CD14-positive monocyte (primary cell): ENCODE data around the gene KRTAP5-7. TPM values are rescaled to one million over a fixed set of nuclear protein-coding genes. Genes with fewer than 3 reads are reported as not detected.
"Not testable (repeated sequence)": the region's sequence is repeated elsewhere in the genome, so short reads cannot be mapped to it uniquely, and the experiment has no call there.

Experiments used
- DNase-seq, 3 donors: peaks; one replicate each; pipeline ENCODE4 v3.0.0-alpha.2; 2011 to 2022
- H2AFZ ChIP-seq: 2 replicates; pipeline ENCODE4 v1.6.0; 2012; ENCODE audit warnings: mild to moderate bottlenecking, low read depth, low read length, inconsistent platforms; ENCODE audit not compliant: insufficient read depth, poor library complexity, severe bottlenecking
- H3K27ac ChIP-seq, 2 donors: 1 replicate in 1 of 2; 2 replicates in 1 of 2; pipeline ENCODE4 v1.5.1; 2012 to 2013; ENCODE audit warnings: low read length in 2 of 2, control low read depth in 1 of 2, inconsistent platforms in 1 of 2, low read depth in 1 of 2, mild to moderate bottlenecking in 1 of 2
- H3K27me3 ChIP-seq, 2 donors: one replicate each; pipeline versions ENCODE4 v1.6.0 to v1.6.1; 2011 to 2013; ENCODE audit warnings: low read length in 2 of 2; ENCODE audit not compliant: control insufficient read depth in 2 of 2, insufficient read depth in 2 of 2
- H3K36me3 ChIP-seq, 2 donors: replicated peaks in 1 of 2; 1 replicate in 1 of 2; 2 replicates in 1 of 2; pipeline versions ENCODE4 v1.5.1 to v1.6.1; 2012 to 2013; ENCODE audit warnings: low read length in 2 of 2, control low read depth in 1 of 2, inconsistent platforms in 1 of 2, mild to moderate bottlenecking in 1 of 2; ENCODE audit not compliant: insufficient read depth in 2 of 2, control insufficient read depth in 1 of 2
- H3K4me1 ChIP-seq, 2 donors: 1 replicate in 1 of 2; 2 replicates in 1 of 2; pipeline versions ENCODE4 v1.5.1 to v1.6.1; 2012 to 2013; ENCODE audit warnings: low read length in 2 of 2, control low read depth in 1 of 2, inconsistent platforms in 1 of 2, mild to moderate bottlenecking in 1 of 2, moderate library complexity in 1 of 2; ENCODE audit not compliant: insufficient read depth in 2 of 2, control insufficient read depth in 1 of 2
- H3K4me2 ChIP-seq: replicated peaks from 2 replicates; pipeline ENCODE3; 2012; ENCODE audit warnings: low read length, moderate library complexity, mild to moderate bottlenecking; ENCODE audit not compliant: poor library complexity, severe bottlenecking; ENCODE audit errors: extremely low read depth
- H3K4me3 ChIP-seq, 3 experiments: fragments of 200-600 bp in 1 of 3; sonication (generic) in 1 of 3; replicated peaks in 1 of 3; 1 replicate in 2 of 3; 2 replicates in 1 of 3; pipeline ENCODE4 v1.5.1; 2011 to 2013; ENCODE audit warnings: low read length in 3 of 3, mild to moderate bottlenecking in 3 of 3, control low read depth in 2 of 3, low read depth in 2 of 3, inconsistent platforms in 1 of 3, moderate library complexity in 1 of 3
- H3K79me2 ChIP-seq: 2 replicates; pipeline ENCODE4 v1.6.0; 2012; ENCODE audit warnings: mild to moderate bottlenecking, control low read depth, inconsistent platforms, low read length, moderate library complexity; ENCODE audit not compliant: insufficient read depth
- H3K9ac ChIP-seq: 2 replicates; pipeline ENCODE4 v1.6.0; 2017; ENCODE audit warnings: low read length, mild to moderate bottlenecking; ENCODE audit not compliant: insufficient read depth, poor library complexity, severe bottlenecking
- H3K9me3 ChIP-seq, 2 donors: replicated peaks in 1 of 2; 1 replicate in 1 of 2; 2 replicates in 1 of 2; pipeline versions ENCODE4 v1.5.1 to v1.6.1; 2012 to 2013; ENCODE audit warnings: low read length in 2 of 2, control low read depth in 1 of 2; ENCODE audit not compliant: control insufficient read depth in 1 of 2, insufficient read depth in 1 of 2
- H4K20me1 ChIP-seq: 2 replicates; pipeline ENCODE4 v1.6.0; 2012; ENCODE audit warnings: mild to moderate bottlenecking, low read length, control low read depth, moderate library complexity; ENCODE audit not compliant: insufficient read depth
- H3K27ac Mint-ChIP-seq, 7 donors: one replicate each; pipeline ENCODE4 v1.8.0; 2020; ENCODE audit warnings: mild to moderate bottlenecking in 7 of 7, mixed read lengths in 7 of 7, moderate library complexity in 6 of 7, inconsistent platforms in 2 of 7
- H3K27me3 Mint-ChIP-seq, 3 donors: one replicate each; pipeline ENCODE4 v1.8.0; 2021 to 2022; ENCODE audit warnings: low read depth in 3 of 3, mild to moderate bottlenecking in 3 of 3, mixed read lengths in 3 of 3, moderate library complexity in 3 of 3, inconsistent platforms in 1 of 3
- H3K36me3 Mint-ChIP-seq, 2 donors: one replicate each; pipeline ENCODE4 v1.8.0; 2020; ENCODE audit warnings: mixed read lengths in 2 of 2, inconsistent platforms in 1 of 2, mild to moderate bottlenecking in 1 of 2
- H3K4me1 Mint-ChIP-seq: one replicate; pipeline ENCODE4 v1.8.0; 2020; ENCODE audit warnings: mild to moderate bottlenecking, mixed read lengths
- H3K4me3 Mint-ChIP-seq, 2 donors: one replicate each; pipeline ENCODE4 v1.8.0; 2020; ENCODE audit warnings: mild to moderate bottlenecking in 2 of 2, mixed read lengths in 2 of 2, moderate library complexity in 1 of 2
- H3K9me3 Mint-ChIP-seq, 7 donors: one replicate each; pipeline ENCODE4 v1.8.0; 2020 to 2022; ENCODE audit warnings: mixed read lengths in 7 of 7, mild to moderate bottlenecking in 6 of 7, moderate library complexity in 6 of 7, inconsistent platforms in 2 of 7
- WGBS: methylation state at CpG from one replicate; pipeline ENCODE4 v1.1.5; 2013; ENCODE audit warnings: missing lambda C conversion rate; ENCODE audit not compliant: insufficient coverage; 5-methylcytosine and 5-hydroxymethylcytosine counted together
- intact Hi-C, 2 donors: fragments of 100-400 bp; cut with micrococcal nuclease; formaldehyde crosslinking; loops; one replicate each; pipeline versions ENCODE4 v1.15.0 to v1.15.1; 2023
- polyA plus RNA-seq, 3 donors: library from polyadenylated mRNA; depleted of rRNA in 1 of 3; unstranded in 2 of 3; stranded (reverse) in 1 of 3; fragments of 300-500 nt in 2 of 3; fragments of >200 nt in 1 of 3; fragmentation: Illumina TruSeq in 2 of 3; gene quantifications; 1 replicate in 2 of 3; 2 replicates in 1 of 3; pipeline ENCODE4 v1.2.3, GENCODE V29; 2012 to 2021
- TF ChIP-seq, protein P1 (sequence below): fragments of 200-600 bp; IDR thresholded peaks from one replicate; pipeline ENCODE4 v1.8.0; 2022; ENCODE audit warnings: antibody characterized with exemption, mild to moderate bottlenecking

KRTAP5-7 gene
- polyA plus RNA-seq, 3 donors: 0.05 TPM; not detected in 2

DNA sequence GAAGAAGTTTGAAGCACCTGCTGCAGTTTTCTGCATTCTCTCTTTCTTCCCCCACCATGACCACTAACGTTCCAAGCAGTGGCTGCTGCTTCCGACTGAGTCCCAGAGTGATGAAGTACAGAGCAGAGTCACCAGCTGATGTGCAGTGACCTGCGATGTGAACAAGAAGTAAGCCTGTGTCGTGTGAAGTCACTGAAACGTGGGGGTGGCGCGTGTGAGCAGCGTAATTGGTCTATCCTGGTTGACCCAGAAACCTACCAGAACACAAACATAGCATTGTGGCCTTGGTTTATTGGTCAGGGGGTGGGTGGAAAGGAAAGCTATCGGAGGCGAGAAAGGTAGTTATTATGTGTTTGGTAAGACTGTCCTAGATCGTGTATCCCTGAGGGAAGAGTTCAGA, 3.5 kb downstream of the KRTAP5-7 start:
- no peaks in the 10 kb centered on the region for H3K36me3 ChIP-seq
- H3K4me1 ChIP-seq: no peaks in the 10 kb centered on the region
- intact Hi-C loops: no loop called here
- H3K79me2 ChIP-seq: no peaks in the 10 kb centered on the region
- H3K36me3 Mint-ChIP-seq: no peaks in the 10 kb centered on the region
- peaks cover 3 to 9% (median 4%) of the 10 kb centered on the region in 3 donors for H3K27me3 Mint-ChIP-seq
- 95% methylated on average over 6 of the region's 11 CpGs for WGBS
- peaks cover 4% of the 10 kb centered on the region for H3K4me1 Mint-ChIP-seq
- no peaks in the 10 kb centered on the region for H3K27me3 ChIP-seq
- no peaks in the 10 kb centered on the region for H4K20me1 ChIP-seq
- no peak overlapping the region for H3K4me3 Mint-ChIP-seq
- no peak overlapping the region for H3K4me2 ChIP-seq
- no peak overlapping the region for H2AFZ ChIP-seq
- H3K27ac Mint-ChIP-seq: no peak overlapping the region
- TF ChIP-seq, protein P1, sequence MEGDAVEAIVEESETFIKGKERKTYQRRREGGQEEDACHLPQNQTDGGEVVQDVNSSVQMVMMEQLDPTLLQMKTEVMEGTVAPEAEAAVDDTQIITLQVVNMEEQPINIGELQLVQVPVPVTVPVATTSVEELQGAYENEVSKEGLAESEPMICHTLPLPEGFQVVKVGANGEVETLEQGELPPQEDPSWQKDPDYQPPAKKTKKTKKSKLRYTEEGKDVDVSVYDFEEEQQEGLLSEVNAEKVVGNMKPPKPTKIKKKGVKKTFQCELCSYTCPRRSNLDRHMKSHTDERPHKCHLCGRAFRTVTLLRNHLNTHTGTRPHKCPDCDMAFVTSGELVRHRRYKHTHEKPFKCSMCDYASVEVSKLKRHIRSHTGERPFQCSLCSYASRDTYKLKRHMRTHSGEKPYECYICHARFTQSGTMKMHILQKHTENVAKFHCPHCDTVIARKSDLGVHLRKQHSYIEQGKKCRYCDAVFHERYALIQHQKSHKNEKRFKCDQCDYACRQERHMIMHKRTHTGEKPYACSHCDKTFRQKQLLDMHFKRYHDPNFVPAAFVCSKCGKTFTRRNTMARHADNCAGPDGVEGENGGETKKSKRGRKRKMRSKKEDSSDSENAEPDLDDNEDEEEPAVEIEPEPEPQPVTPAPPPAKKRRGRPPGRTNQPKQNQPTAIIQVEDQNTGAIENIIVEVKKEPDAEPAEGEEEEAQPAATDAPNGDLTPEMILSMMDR: no peak
- H3K27ac ChIP-seq: no peak overlapping the region
- no peak overlapping the region for H3K9ac ChIP-seq
- no peak overlapping the region for H3K4me3 ChIP-seq
- H3K9me3 ChIP-seq: no peaks in the 10 kb centered on the region
- DNase-seq: no peak
- peaks cover 0 to 3% (median 1%) of the 10 kb centered on the region in 7 donors for H3K9me3 Mint-ChIP-seq

DNA sequence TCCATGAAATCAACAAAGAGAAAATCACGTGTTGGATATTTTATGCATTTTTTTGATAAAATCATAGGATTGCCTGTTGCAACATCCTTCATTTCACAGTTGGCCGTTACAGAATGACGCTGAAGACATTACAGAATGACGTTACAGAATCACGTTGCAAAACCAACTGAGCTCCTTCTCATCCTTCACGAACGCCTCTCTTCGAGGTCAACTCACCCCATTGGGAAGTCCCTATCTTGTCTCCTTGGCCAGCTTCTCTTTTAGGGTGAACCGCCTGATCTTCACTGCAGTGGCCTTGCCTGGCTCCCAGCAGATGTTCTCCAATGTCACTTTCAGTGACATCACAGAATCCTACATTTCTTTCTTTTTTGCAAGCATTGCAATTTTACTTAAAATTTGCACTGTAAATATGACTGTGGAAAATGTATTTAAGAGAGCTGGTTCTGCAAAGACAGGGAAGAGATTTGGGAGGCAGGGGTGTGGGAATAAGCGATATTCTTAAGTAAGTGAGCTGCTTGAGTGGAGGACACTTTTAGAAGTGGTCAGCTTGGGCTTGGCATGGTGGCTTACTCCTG, 5.1 kb downstream of the KRTAP5-7 start:
- no peaks in the 10 kb centered on the region for H3K9me3 ChIP-seq
- intact Hi-C loops: no loop called here
- H3K9me3 Mint-ChIP-seq: peaks cover 0 to 3% (median 1%) of the 10 kb centered on the region in 7 donors
- H3K36me3 ChIP-seq: no peaks in the 10 kb centered on the region
- H3K27me3 Mint-ChIP-seq: peaks cover 3 to 9% (median 6%) of the 10 kb centered on the region in 3 donors
- peak in 2 of 3 donors; percentile 29 to 73 for DNase-seq
- peaks cover 4% of the 10 kb centered on the region for H3K4me1 Mint-ChIP-seq
- no peak overlapping the region for H3K27ac ChIP-seq
- H3K79me2 ChIP-seq: no peaks in the 10 kb centered on the region
- H3K27me3 ChIP-seq: no peaks in the 10 kb centered on the region
- no peaks in the 10 kb centered on the region for H3K4me1 ChIP-seq
- no peak overlapping the region for H3K9ac ChIP-seq
- 59% methylated on average over 9 of the region's 10 CpGs for WGBS
- TF ChIP-seq, protein P1: no peak
- no peak overlapping the region for H3K4me3 Mint-ChIP-seq
- H3K4me3 ChIP-seq: no peak overlapping the region
- H3K4me2 ChIP-seq: no peak overlapping the region
- no peaks in the 10 kb centered on the region for H4K20me1 ChIP-seq
- H3K36me3 Mint-ChIP-seq: no peaks in the 10 kb centered on the region
- no peak overlapping the region for H2AFZ ChIP-seq
- H3K27ac Mint-ChIP-seq: peak overlapping the region in 4 of 7 donors; percentile 15 to 70 (median 38)

DNA sequence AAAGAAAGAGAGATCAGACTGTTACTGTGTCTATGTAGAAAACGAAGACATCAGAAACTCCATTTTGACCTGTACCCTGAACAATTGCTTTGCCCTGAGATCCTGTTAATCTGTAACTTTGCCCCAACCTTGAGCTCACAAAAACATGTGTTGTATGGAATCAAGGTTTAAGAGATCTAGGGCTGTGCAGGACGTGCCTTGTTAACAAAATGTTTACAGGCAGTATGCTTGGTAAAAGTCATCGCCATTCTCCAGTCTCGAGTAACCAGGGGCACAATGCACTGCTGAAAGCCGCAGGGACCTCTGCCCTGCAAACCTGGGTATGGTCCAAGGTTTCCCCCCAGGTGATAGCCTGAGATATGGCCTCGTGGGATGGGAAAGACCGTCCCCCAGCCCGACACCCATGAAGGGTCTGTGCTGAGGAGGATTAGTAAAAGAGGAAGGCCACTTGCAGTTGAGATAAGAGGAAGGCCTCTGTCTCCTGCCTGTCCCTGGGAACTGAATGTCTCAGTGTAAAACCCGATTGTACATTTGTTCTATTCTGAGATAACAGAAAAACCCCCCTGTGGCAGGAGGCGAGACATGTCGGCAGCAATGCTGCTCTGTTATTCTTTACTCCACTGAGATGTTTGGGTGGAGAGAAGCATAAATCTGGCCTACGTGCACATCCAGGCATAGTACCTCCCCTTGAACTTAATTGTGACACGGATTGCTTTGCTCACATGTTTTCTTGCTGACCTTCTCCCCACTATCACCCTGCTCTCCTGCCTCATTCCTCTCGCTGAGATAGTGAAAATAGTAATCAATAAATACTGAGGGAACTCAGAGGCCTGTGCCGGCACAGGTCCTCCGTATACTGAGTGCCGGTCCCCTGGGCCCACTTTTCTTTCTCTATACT, 7.9 kb downstream of the KRTAP5-7 start:
- H3K27me3 Mint-ChIP-seq, H3K9me3 ChIP-seq, H3K79me2 ChIP-seq, H3K4me3 Mint-ChIP-seq, H3K9ac ChIP-seq, H3K27ac Mint-ChIP-seq, H3K36me3 Mint-ChIP-seq, H3K4me3 ChIP-seq, H3K27ac ChIP-seq, intact Hi-C loops, H3K4me1 Mint-ChIP-seq, H3K27me3 ChIP-seq, H3K4me1 ChIP-seq, H2AFZ ChIP-seq, H3K36me3 ChIP-seq, H4K20me1 ChIP-seq, H3K4me2 ChIP-seq, H3K9me3 Mint-ChIP-seq, DNase-seq: not testable (repeated sequence)
- 68% methylated on average over 5 of the region's 17 CpGs for WGBS
